ENCODE results near the gene DUSP22.

DUSP22 gene

GRCh38 chr6:308768-309167 lies 16.5 kb downstream of the DUSP22 start:
- DNase-seq (ENCODE audit: low read depth in 2 of 2): no peak

GRCh38 chr6:309947-310346 lies 17.7 kb downstream of the DUSP22 start:
- DNase-seq (ENCODE audit: low read depth in 2 of 2): no peak

GRCh38 chr6:310671-311070 lies 18.4 kb downstream of the DUSP22 start:
- no peak for DNase-seq (ENCODE audit: low read depth in 2 of 2)

GRCh38 chr6:311679-312220 lies 19.5 kb downstream of the DUSP22 start:
- DNase-seq (ENCODE audit: low read depth in 2 of 2): no peak

GRCh38 chr6:313087-313486 lies 20.8 kb downstream of the DUSP22 start:
- no peak for DNase-seq (ENCODE audit: low read depth in 2 of 2)

GRCh38 chr6:313917-314316 lies 21.6 kb downstream of the DUSP22 start:
- DNase-seq (ENCODE audit: low read depth in 2 of 2): no peak

GRCh38 chr6:314377-314776 lies 22.1 kb downstream of the DUSP22 start:
- no peak for DNase-seq (ENCODE audit: low read depth in 2 of 2)

- no peak for DNase-seq (ENCODE audit: low read depth in 2 of 2)
Measured at GRCh38 chr6:315226-315625, 22.9 kb downstream of the DUSP22 start.

- no peak for DNase-seq (ENCODE audit: low read depth in 2 of 2)
Measured at GRCh38 chr6:315921-316752, 23.9 kb downstream of the DUSP22 start.

GRCh38 chr6:316753-317038 lies 24.4 kb downstream of the DUSP22 start:
- DNase-seq (ENCODE audit: low read depth in 2 of 2): no peak

- DNase-seq (ENCODE audit: low read depth in 2 of 2): no peak
Measured at GRCh38 chr6:317060-317447, 24.8 kb downstream of the DUSP22 start.

GRCh38 chr6:317448-318144 lies 25.3 kb downstream of the DUSP22 start:
- no peak for DNase-seq (ENCODE audit: low read depth in 2 of 2)

- no peak for DNase-seq (ENCODE audit: low read depth in 2 of 2)
Measured at GRCh38 chr6:318243-318890, 26.1 kb downstream of the DUSP22 start.

GRCh38 chr6:319177-320131 lies 27.2 kb downstream of the DUSP22 start:
- DNase-seq (ENCODE audit: low read depth in 2 of 2): no peak

GRCh38 chr6:320351-321157 lies 28.3 kb downstream of the DUSP22 start:
- DNase-seq (ENCODE audit: low read depth in 2 of 2): no peak

GRCh38 chr6:321158-321438 lies 28.8 kb downstream of the DUSP22 start:
- DNase-seq (ENCODE audit: low read depth in 2 of 2): no peak

- DNase-seq (ENCODE audit: low read depth in 2 of 2): no peak
Measured at GRCh38 chr6:321536-322258, 29.4 kb downstream of the DUSP22 start.

GRCh38 chr6:322259-322930 lies 30.1 kb downstream of the DUSP22 start:
- DNase-seq (ENCODE audit: low read depth in 2 of 2): no peak

GRCh38 chr6:322940-323729 lies 30.8 kb downstream of the DUSP22 start:
- no peak for DNase-seq (ENCODE audit: low read depth in 2 of 2)

Measured in activated CD8-positive, alpha-beta memory T cell treated with anti-CD3 and anti-CD28 coated beads for 4 hours (primary cell).